ENCODE data around the gene MPO.

- TF ChIP-seq CTCF (IDR thresholded peaks at IDR 0.05) (no peak), POLR2A (IDR thresholded peaks at IDR 0.05) (no peak)
These were observed 34.0 kb downstream of the MPO start for GRCh38 chr17:58246781-58247180.

Measured in Peyer's patch (tissue), 4 donors.